Activated CD8-positive, alpha-beta T cell treated with anti-CD3 and anti-CD28 coated beads for 36 hours (primary cell): Measurements from ENCODE around the gene SSBP3. TPM values are rescaled to one million over a fixed set of nuclear protein-coding genes. Genes with fewer than 3 reads are reported as not detected.
A peak's percentile ranks its signal among the peaks of the same experiment; 100 is the strongest.

Experiments used
- ATAC-seq: fragments of 200-7000 bp; cut with Tn5 transposase; one replicate; pipeline ENCODE4 v1.10.0; 2021; ENCODE audit warnings: mild to moderate bottlenecking, moderate library complexity
- CTCF ChIA-PET: fragments of 350-600 bp; sonication (Branson Sonifier 250); formaldehyde crosslinking; loops from one replicate; lab custom pipeline; 2021; ENCODE audit warnings: antibody characterized with exemption; lab: Charles Lee
- POLR2A ChIA-PET: fragments of 350-600 bp; sonication (Branson Sonifier 250); formaldehyde crosslinking; loops from one replicate; lab custom pipeline; 2021; ENCODE audit warnings: antibody characterized with exemption; lab: Charles Lee
- DNase-seq: peaks from one replicate; pipeline ENCODE4 v3.0.0-alpha.2; 2020
- H3K27ac Mint-ChIP-seq: one replicate; pipeline ENCODE4 v1.8.0; 2021; ENCODE audit warnings: mild to moderate bottlenecking, mixed read lengths
- H3K27me3 Mint-ChIP-seq: one replicate; pipeline ENCODE4 v1.8.0; 2021; ENCODE audit warnings: mixed read lengths
- H3K36me3 Mint-ChIP-seq: one replicate; pipeline ENCODE4 v1.8.0; 2021; ENCODE audit warnings: low read depth, mixed read lengths
- H3K4me1 Mint-ChIP-seq: one replicate; pipeline ENCODE4 v1.8.0; 2021; ENCODE audit warnings: low read depth, mixed read lengths
- H3K4me3 Mint-ChIP-seq: one replicate; pipeline ENCODE4 v1.8.0; 2021; ENCODE audit warnings: mild to moderate bottlenecking, moderate library complexity, mixed read lengths
- H3K9me3 Mint-ChIP-seq: one replicate; pipeline ENCODE4 v1.8.0; 2021; ENCODE audit warnings: mixed read lengths
- intact Hi-C: fragments of 100-400 bp; cut with micrococcal nuclease; formaldehyde crosslinking; loops from one replicate; pipeline ENCODE4 v1.10.0; 2022
- total RNA-seq, 2 experiments: library from RNA; stranded (reverse); gene quantifications; one replicate each; pipeline ENCODE4 v1.2.3, GENCODE V29; 2021
- TF ChIP-seq, protein P1 (sequence below): fragments of 200-600 bp; IDR thresholded peaks from one replicate; pipeline ENCODE4 v1.8.0; 2022; ENCODE audit warnings: antibody characterized with exemption, mild to moderate bottlenecking

SSBP3 gene
- total RNA-seq, 2 experiments from 2014 or later: 62.6 to 67.8 TPM

DNA sequence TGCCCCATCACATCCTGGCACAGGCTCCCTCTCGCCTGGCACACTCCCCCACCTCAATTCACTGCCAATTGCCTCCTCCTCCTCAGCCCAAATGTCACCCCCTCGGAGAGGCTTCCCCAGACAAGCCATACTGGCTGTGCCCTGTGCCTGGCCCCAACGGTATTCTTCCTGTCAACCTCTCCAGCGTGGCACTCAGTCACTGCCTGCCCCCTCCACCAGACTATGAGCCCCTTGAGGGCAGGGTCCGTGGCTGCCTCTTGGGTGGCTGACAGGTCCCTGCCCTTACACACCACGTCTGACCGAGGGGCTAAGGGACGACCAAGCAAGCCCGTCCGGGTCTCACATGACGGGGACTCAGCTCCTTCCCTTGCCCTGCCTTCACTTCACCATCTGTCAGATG is 131.3 kb downstream of the SSBP3 start:
- no peaks in the 10 kb centered on the region for H3K9me3 Mint-ChIP-seq
- ATAC-seq (no peak), DNase-seq (no peak)
- intact Hi-C loops: no loop called here
- ChIA-PET POLR2A (interaction anchor here (0.7 to 1.3 kb wide), 2 partner anchors 11 to 212 kb away, joined by 3 to 4 read pairs; no protein-coding TSS in a partner anchor), CTCF (interaction anchor here (0.7 kb wide), 1 partner anchor 78 kb away, joined by 3 read pairs; no protein-coding TSS in a partner anchor)
- peaks cover 45% of the 10 kb centered on the region for H3K4me1 Mint-ChIP-seq
- peaks cover 5% of the 10 kb centered on the region for H3K36me3 Mint-ChIP-seq
- TF ChIP-seq, protein P1, sequence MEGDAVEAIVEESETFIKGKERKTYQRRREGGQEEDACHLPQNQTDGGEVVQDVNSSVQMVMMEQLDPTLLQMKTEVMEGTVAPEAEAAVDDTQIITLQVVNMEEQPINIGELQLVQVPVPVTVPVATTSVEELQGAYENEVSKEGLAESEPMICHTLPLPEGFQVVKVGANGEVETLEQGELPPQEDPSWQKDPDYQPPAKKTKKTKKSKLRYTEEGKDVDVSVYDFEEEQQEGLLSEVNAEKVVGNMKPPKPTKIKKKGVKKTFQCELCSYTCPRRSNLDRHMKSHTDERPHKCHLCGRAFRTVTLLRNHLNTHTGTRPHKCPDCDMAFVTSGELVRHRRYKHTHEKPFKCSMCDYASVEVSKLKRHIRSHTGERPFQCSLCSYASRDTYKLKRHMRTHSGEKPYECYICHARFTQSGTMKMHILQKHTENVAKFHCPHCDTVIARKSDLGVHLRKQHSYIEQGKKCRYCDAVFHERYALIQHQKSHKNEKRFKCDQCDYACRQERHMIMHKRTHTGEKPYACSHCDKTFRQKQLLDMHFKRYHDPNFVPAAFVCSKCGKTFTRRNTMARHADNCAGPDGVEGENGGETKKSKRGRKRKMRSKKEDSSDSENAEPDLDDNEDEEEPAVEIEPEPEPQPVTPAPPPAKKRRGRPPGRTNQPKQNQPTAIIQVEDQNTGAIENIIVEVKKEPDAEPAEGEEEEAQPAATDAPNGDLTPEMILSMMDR: no peak
- H3K27me3 Mint-ChIP-seq: no peaks in the 10 kb centered on the region
- peak overlapping the region; percentile 55 for H3K27ac Mint-ChIP-seq
- H3K4me3 Mint-ChIP-seq: no peak overlapping the region

- ChIA-PET POLR2A (interaction anchor here (1.3 kb wide), 1 partner anchor 212 kb away, joined by 4 read pairs; no protein-coding TSS in a partner anchor), CTCF (no interaction called here)
- H3K27ac Mint-ChIP-seq: peak overlapping the region; percentile 55
- intact Hi-C loops: no loop called here
- TF ChIP-seq, protein P1: no peak
- DNase-seq (no peak), ATAC-seq (no peak)
- H3K4me1 Mint-ChIP-seq: peaks cover 45% of the 10 kb centered on the region
- H3K4me3 Mint-ChIP-seq: no peak overlapping the region
- peaks cover 4% of the 10 kb centered on the region for H3K36me3 Mint-ChIP-seq
- H3K9me3 Mint-ChIP-seq: no peaks in the 10 kb centered on the region
- no peaks in the 10 kb centered on the region for H3K27me3 Mint-ChIP-seq
Measured at GRCh38 chr1:54274448-54274847, 131.7 kb downstream of the SSBP3 start.

DNA sequence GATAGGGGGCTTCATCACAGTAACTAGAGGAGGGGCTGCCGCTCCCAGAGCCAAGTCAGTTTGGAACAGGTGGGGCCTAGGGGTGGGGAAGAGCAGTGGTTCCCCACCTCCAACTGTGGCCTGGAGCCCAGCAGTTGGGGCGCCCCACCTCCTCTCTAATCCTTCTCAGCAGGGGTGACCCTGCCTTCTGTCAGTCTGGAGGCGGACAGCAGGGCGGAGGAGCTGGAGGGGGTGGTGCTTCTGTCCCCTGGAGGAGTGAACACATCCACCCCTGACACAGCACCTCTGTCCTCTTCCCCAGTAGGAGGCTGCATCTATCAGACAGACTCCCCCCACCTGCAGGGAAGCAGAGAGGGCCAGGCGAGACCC is 132.4 kb downstream of the SSBP3 start:
- intact Hi-C loops: no loop called here
- no peak overlapping the region for H3K4me3 Mint-ChIP-seq

DNA sequence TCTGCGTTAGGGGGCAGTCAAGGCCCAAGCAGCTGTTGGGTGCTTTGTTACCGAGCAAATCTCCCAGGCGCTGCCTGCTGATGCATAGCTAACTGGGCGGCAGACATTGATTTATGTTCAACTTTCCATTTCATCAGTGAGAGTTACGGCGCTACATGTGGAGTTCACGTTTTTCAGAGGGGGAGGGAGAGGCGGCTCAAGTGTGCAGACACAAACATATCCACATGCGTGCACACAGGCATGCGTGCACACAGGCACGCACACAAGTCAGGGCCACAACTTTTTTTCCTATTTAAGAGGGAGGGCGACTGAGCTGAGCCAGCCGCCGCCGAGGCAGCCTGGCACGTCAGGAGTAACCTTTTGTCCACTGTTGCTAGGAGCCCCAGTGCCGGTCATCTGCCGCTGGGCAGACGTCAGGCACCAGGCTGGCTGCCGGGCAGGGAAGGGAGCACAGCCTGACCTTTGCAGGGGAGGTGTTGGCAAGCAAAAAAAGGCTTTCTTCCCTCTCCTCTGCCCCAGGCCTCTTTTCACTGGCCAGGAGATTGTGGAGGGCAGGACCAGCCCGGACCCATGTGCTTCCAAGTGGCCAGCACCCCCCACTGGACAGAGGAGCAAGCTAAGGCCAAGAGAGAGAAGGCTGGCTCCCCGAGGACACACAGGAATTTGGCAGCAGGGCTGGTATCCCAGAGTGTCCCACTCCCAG is 133.0 kb downstream of the SSBP3 start:
- H3K4me1 Mint-ChIP-seq: peaks cover 42% of the 10 kb centered on the region
- H3K27me3 Mint-ChIP-seq: no peaks in the 10 kb centered on the region
- no peak for DNase-seq
- no peak overlapping the region for H3K27ac Mint-ChIP-seq
- ChIA-PET CTCF (interaction anchor here (0.6 to 1.0 kb wide), 2 partner anchors 192 to 217 kb away, joined by 3 read pairs; no protein-coding TSS in a partner anchor), POLR2A (no interaction called here)
- intact Hi-C loops: no loop called here
- peaks cover 4% of the 10 kb centered on the region for H3K36me3 Mint-ChIP-seq
- H3K9me3 Mint-ChIP-seq: no peaks in the 10 kb centered on the region
- ATAC-seq: no peak
- H3K4me3 Mint-ChIP-seq: no peak overlapping the region
- TF ChIP-seq, protein P1: no peak

More for the DNA sequence above, 132.4 kb downstream of the SSBP3 start:
- ChIA-PET POLR2A (interaction anchor here (1.3 kb wide), 1 partner anchor 213 kb away, joined by 4 read pairs; no protein-coding TSS in a partner anchor), CTCF (interaction anchor here (1.0 kb wide), 1 partner anchor 216 kb away, joined by 3 read pairs; no protein-coding TSS in a partner anchor)
- no peak for DNase-seq
- no peaks in the 10 kb centered on the region for H3K27me3 Mint-ChIP-seq
- H3K9me3 Mint-ChIP-seq: no peaks in the 10 kb centered on the region
- no peak for ATAC-seq
- H3K27ac Mint-ChIP-seq: no peak overlapping the region
- peaks cover 4% of the 10 kb centered on the region for H3K36me3 Mint-ChIP-seq
- TF ChIP-seq, protein P1: no peak
- peaks cover 44% of the 10 kb centered on the region for H3K4me1 Mint-ChIP-seq

DNA sequence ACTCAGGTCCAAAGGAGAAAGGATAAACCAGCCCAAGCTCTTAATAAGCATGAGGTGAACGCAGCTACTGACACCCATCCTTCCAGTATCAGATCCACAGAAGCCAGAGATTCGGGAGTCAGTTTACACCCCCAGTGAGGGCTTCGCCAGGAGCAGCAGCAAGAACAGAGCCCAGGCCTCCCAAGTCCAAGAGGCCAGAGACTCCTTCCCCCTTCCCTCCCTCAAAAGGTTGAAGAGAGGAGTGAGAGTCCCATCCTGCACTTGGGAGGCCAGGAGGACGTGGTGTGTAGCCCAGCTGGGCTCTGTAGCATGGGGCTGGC is 133.5 kb downstream of the SSBP3 start:
- Mint-ChIP-seq H3K27me3 (no peaks in the 10 kb centered on the region), H3K36me3 (peaks cover 4% of the 10 kb centered on the region), H3K4me1 (peaks cover 37% of the 10 kb centered on the region), H3K9me3 (no peaks in the 10 kb centered on the region), H3K27ac (no peak overlapping the region), H3K4me3 (no peak overlapping the region)
- TF ChIP-seq, protein P1: no peak
- ATAC-seq (peak; percentile 29), DNase-seq (no peak)
- intact Hi-C loops: no loop called here
- POLR2A ChIA-PET: interaction anchor here (0.6 kb wide), 1 partner anchor 31 kb away, joined by 3 read pairs; no protein-coding TSS in a partner anchor
- CTCF ChIA-PET: interaction anchor here (0.6 to 0.7 kb wide), 2 partner anchors 192 to 216 kb away, joined by 3 to 4 read pairs; no protein-coding TSS in a partner anchor
